OCI-LY7 (cell line): ENCODE results near the gene UACA. TPM values are rescaled to one million over a fixed set of nuclear protein-coding genes. Genes with fewer than 3 reads are reported as not detected.

ENCODE experiments used
- BruUV-seq: library from RNA; stranded (reverse); fragments of 400-500 nt; replicated peaks from 2 replicates; lab custom pipeline; 2021; lab: Mats Ljungman, UMichigan
- CTCF ChIA-PET: fragments of 300-600 bp; sonication (Branson Sonifier 250); formaldehyde crosslinking; loops from one replicate; lab custom pipeline; 2022; ENCODE audit warnings: antibody characterized with exemption; ENCODE audit not compliant: unreplicated experiment; lab: Charles Lee
- POLR2A ChIA-PET: fragments of 300-600 bp; sonication (Branson Sonifier 250); formaldehyde crosslinking; loops from one replicate; lab custom pipeline; 2022; ENCODE audit warnings: antibody characterized with exemption; lab: Charles Lee
- DNase-seq: peaks from one replicate; pipeline ENCODE4 v3.0.0-alpha.2; 2015; ENCODE audit warnings: low spot score
- H2AFZ ChIP-seq: fragments of 200-600 bp; sonication (generic), shearing (Covaris generic); 2 replicates; pipeline ENCODE4 v1.6.1; 2014; ENCODE audit warnings: mild to moderate bottlenecking, antibody characterized with exemption, low read length, moderate library complexity
- H3K27ac ChIP-seq: fragments of 200-600 bp; sonication (generic); 2 replicates; pipeline ENCODE4 v1.5.1; 2014; ENCODE audit warnings: mixed run types, low read depth, mild to moderate bottlenecking, moderate library complexity, low read length, inconsistent platforms; ENCODE audit not compliant: poor library complexity, severe bottlenecking
- H3K36me3 ChIP-seq: fragments of 200-600 bp; sonication (generic); 2 replicates; pipeline ENCODE4 v1.6.1; 2014; ENCODE audit warnings: mild to moderate bottlenecking, antibody characterized with exemption, low read length, moderate library complexity, mixed read lengths; ENCODE audit not compliant: insufficient read depth
- H3K4me1 ChIP-seq: fragments of 200-600 bp; sonication (generic); 2 replicates; pipeline ENCODE4 v1.5.1; 2014; ENCODE audit warnings: mild to moderate bottlenecking, low read length; ENCODE audit not compliant: insufficient read depth, poor library complexity, severe bottlenecking
- H3K4me2 ChIP-seq: fragments of 200-600 bp; sonication (generic); 2 replicates; pipeline ENCODE4 v1.6.1; 2014; ENCODE audit warnings: mild to moderate bottlenecking, low read length
- H3K4me3 ChIP-seq: fragments of 200-600 bp; sonication (generic); 2 replicates; pipeline ENCODE4 v1.5.1; 2014; ENCODE audit warnings: mild to moderate bottlenecking, low read depth, low read length; ENCODE audit not compliant: poor library complexity, severe bottlenecking
- H3K79me2 ChIP-seq: fragments of 200-600 bp; sonication (generic); 2 replicates; pipeline ENCODE4 v1.6.1; 2016; ENCODE audit warnings: low read depth, mild to moderate bottlenecking, low read length, moderate library complexity, mixed read lengths; ENCODE audit not compliant: insufficient read depth
- H3K9me2 ChIP-seq: fragments of 200-600 bp; sonication (generic); 2 replicates; pipeline ENCODE4 v1.6.1; 2016; ENCODE audit warnings: mild to moderate bottlenecking, low read length, mixed read lengths; ENCODE audit not compliant: insufficient read depth
- H3K9me3 ChIP-seq: fragments of 200-600 bp; sonication (generic); 2 replicates; pipeline ENCODE4 v1.6.1; 2014; ENCODE audit warnings: mild to moderate bottlenecking, mixed run types, low read length, mixed read lengths
- H4K20me1 ChIP-seq: fragments of 200-600 bp; sonication (generic); 2 replicates; pipeline ENCODE4 v1.6.1; 2014; ENCODE audit warnings: mild to moderate bottlenecking, antibody characterized with exemption, low read length, moderate library complexity, mixed read lengths; ENCODE audit not compliant: insufficient read depth
- CTCF ChIP-seq: fragments of 200-600 bp; sonication (generic); conservative IDR thresholded peaks from 2 replicates; pipeline ENCODE4 v1.5.1; 2014; ENCODE audit warnings: mild to moderate bottlenecking, antibody characterized with exemption, low read length, moderate library complexity, mixed read lengths
- EZH2phosphoT487 ChIP-seq: fragments of 200-600 bp; sonication (generic); IDR thresholded peaks from 2 replicates; pipeline ENCODE4 v1.6.1; 2018; ENCODE audit warnings: low read depth, borderline replicate concordance, mild to moderate bottlenecking, mixed run types, antibody characterized with exemption, low read length, moderate library complexity, mixed read lengths
- intact Hi-C: fragments of 100-400 bp; cut with micrococcal nuclease; formaldehyde crosslinking; loops from one replicate; pipeline ENCODE4 v1.10.0; 2022; ENCODE audit not compliant: unreplicated experiment
- total RNA-seq, 2 experiments: library from RNA; depleted of rRNA in 1 of 2; stranded (reverse); fragments of >200 nt in 1 of 2; shearing (Covaris generic) in 1 of 2; gene quantifications; 2 replicates each; pipeline ENCODE4 v1.2.3, GENCODE V29; 2014 to 2022

UACA gene
- total RNA-seq, 2 experiments from 2014 or later, result not detected

- ChIA-PET POLR2A (no interaction called here), CTCF (no interaction called here)
- Histone ChIP-seq H3K27ac (no peak overlapping the region), H3K79me2 (no peaks in the 10 kb centered on the region), H4K20me1 (no peaks in the 10 kb centered on the region), H3K36me3 (no peaks in the 10 kb centered on the region), H3K4me2 (no peak overlapping the region), H2AFZ (no peak overlapping the region), H3K4me1 (no peaks in the 10 kb centered on the region), H3K9me3 (no peaks in the 10 kb centered on the region), H3K4me3 (no peak overlapping the region), H3K9me2 (no peaks in the 10 kb centered on the region)
- no peak for DNase-seq
- intact Hi-C loops, result no loop called here
- BruUV-seq, result no TSS peak
- TF ChIP-seq CTCF (no peak), EZH2phosphoT487 (no peak)
These were observed 27.9 kb upstream of the UACA start for GRCh38 chr15:70791259-70791658.

- H3K27ac ChIP-seq, result no peak overlapping the region
- no peaks in the 10 kb centered on the region for H3K4me1 ChIP-seq
- H2AFZ ChIP-seq, result no peak overlapping the region
- no peak overlapping the region for H3K4me3 ChIP-seq
- H3K9me3 ChIP-seq, result no peaks in the 10 kb centered on the region
- ChIA-PET POLR2A (interaction anchor here (0.7 kb wide), 1 partner anchor 65 kb away, joined by 3 read pairs; no protein-coding TSS in a partner anchor), CTCF (no interaction called here)
- intact Hi-C loops, result no loop called here
- DNase-seq, result no peak
- BruUV-seq, result no TSS peak
- no peaks in the 10 kb centered on the region for H3K9me2 ChIP-seq
- H3K4me2 ChIP-seq, result no peak overlapping the region
- no peaks in the 10 kb centered on the region for H4K20me1 ChIP-seq
- H3K79me2 ChIP-seq, result no peaks in the 10 kb centered on the region
- no peaks in the 10 kb centered on the region for H3K36me3 ChIP-seq
- TF ChIP-seq CTCF, result no peak
- no peak for TF ChIP-seq EZH2phosphoT487
These were observed 25.9 kb upstream of the UACA start for GRCh38 chr15:70789213-70789612.

- H3K27ac ChIP-seq, result no peak overlapping the region
- no peak for DNase-seq
- no peaks in the 10 kb centered on the region for H4K20me1 ChIP-seq
- no peak overlapping the region for H2AFZ ChIP-seq
- TF ChIP-seq EZH2phosphoT487, result no peak
- H3K36me3 ChIP-seq, result no peaks in the 10 kb centered on the region
- no peak overlapping the region for H3K4me2 ChIP-seq
- no peaks in the 10 kb centered on the region for H3K9me2 ChIP-seq
- no TSS peak for BruUV-seq
- ChIA-PET CTCF (no interaction called here), POLR2A (interaction anchor here (0.8 kb wide), 1 partner anchor 792 kb away, joined by 3 read pairs; no protein-coding TSS in a partner anchor)
- H3K9me3 ChIP-seq, result no peaks in the 10 kb centered on the region
- intact Hi-C loops, result no loop called here
- H3K79me2 ChIP-seq, result no peaks in the 10 kb centered on the region
- H3K4me1 ChIP-seq, result no peaks in the 10 kb centered on the region
- H3K4me3 ChIP-seq, result no peak overlapping the region
These were observed 25.0 kb upstream of the UACA start for GRCh38 chr15:70788114-70789049.
